Measurements from ENCODE around the gene CASK.
"Not testable (repeated sequence)": the region's sequence is repeated elsewhere in the genome, so short reads cannot be mapped to it uniquely, and the experiment has no call there.

The CASK gene

DNA sequence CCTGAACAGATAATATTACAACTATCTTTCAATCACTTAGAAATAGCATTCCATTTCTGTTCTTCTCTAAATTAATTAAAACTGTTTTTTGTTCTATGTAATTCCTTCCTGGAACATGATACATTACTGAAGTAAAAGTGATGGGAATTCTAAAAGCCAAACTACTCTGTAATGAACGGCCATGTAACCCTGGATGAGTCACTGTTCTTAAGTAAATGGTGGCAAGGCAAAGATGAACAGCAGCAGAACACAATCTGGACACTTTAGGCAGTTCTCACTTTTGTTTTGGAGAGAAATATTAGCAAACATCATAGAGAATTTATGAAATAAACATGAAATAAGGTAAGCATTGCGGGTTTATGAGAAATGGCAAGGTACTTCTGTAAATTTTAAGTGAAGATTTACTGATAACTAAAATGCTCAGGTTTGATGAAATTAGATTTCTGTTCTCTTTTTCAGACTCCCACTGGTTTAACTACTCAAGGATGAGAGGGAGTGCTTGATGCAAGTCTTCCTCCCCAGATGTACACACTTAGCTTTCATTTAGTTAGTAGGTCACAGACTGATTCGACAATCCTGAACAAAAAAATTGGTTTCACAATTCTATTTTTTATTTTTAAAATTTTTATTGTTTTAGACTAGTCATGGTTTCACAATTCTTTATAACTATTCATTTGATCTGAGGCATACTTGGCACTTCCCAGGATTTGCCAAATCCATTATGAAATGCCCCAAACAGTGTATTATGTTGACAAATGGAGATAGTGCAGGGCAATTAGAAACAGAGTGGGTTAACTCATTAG lies 200.3 kb downstream of the CASK start:
- DNase-seq, result no peak

DNA sequence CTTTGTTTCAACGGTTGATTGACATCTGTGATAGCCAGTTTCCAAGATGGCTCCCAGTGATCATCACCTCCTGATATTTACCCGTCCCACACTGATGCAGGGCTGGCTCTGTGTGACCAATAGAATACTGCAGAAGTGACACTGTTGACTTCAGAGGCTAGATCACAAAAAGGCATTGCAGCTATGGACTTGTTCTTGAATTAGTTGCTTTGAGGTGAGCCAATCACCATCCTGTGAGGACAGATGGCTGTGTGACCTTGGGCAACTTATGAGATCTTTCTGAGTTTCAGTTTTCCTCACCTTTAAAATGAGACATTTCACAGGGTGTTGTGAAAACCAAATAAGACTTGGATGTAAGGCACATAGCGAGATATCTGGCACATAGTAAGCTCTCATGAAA lies 201.1 kb downstream of the CASK start:
- no peak for DNase-seq

DNA sequence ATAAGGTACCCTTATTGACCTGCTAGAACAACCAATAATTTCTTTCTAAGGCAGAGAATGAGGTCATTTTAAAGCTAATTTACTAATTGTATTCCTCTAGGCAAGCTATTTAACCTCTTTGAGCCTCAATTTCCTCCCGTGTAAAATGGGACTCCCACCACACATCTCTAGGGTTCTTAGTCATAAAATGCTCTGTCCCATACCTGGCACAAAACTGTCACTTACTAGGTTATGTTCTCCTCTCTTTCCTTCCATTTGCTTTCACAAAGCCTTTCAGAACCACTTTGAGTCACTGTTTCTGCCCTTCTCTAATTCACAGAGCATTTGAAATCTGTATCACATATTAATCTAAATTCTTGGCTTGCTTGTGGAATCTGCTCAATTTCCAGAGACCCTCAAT lies 201.8 kb downstream of the CASK start:
- DNase-seq, result no peak

DNA sequence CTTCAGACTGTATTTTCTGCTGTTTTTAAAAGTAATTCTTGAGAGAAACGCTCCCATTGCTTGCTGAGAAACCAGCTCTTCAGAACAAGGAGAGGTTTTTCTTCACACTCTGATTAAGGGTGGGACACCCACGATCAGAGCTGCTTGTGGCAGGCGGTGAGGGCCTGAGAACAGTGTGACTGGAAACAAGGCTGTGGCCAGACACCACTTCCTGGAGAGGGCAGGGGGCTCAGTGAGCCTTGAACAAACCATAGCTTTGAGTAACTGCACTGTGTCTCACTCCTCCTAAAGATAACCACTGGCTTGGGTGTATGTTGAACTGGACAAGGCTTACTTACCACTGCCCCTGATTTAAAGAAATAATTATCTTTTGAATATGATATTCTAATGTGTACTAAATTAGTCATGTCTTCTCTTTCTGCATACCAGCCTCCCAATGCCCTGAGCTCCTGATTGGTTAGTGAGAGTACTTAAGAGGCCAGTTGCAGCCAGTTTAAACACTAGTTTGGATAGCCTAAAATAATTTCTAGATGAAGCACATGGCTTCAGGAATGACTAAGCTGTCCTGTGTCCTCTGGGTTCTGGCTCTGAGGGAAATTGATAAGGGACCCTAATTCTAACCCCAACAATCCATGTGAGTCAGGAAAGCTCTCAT lies 203.1 kb downstream of the CASK start:
- DNase-seq, result no peak

DNA sequence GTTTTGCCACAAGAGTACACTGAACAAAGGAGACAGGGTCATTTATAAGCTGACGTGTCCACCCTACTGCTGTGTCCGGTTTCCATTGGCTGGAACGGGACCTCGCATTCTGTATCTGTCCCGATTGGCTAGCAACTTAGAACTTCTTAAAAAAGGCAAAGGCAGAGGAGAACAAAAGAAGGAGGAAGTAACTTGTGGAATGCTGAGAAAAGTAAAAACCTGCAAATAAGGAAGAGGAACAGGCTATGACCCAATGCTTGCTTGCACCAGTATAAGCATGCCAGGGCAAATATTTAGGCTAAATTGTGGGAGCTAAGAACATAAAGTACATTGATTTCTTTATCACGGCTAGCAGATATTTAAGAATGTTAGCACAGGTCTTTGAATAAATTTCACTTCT lies 203.7 kb downstream of the CASK start:
- not testable (repeated sequence) for DNase-seq

GRCh38 chrX:41718481-41719235 lies 204.7 kb downstream of the CASK start:
- DNase-seq, result no peak

GRCh38 chrX:41716767-41717473 lies 206.4 kb downstream of the CASK start:
- DNase-seq, result no peak

DNA sequence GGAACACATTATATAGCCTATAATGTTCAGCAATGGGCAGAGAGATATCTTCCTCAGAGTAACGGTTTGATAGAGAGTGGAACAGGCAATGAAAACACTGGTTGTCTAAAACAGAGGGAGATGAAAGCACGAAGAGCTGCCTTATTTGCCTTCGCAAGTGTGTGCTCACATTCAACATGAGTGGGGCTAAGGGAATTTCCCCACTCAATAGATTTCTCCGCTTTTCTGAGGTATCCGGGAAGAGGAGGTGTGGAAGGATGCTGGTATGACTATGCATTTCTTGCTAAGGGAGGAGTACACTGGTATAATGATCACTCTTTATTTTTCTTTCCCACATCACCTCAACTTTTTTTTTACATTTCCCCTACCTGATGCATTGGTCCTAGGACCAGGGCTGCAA lies 207.1 kb downstream of the CASK start:
- DNase-seq, result no peak

GRCh38 chrX:41711021-41711667 lies 212.2 kb downstream of the CASK start:
- DNase-seq, result no peak

DNA sequence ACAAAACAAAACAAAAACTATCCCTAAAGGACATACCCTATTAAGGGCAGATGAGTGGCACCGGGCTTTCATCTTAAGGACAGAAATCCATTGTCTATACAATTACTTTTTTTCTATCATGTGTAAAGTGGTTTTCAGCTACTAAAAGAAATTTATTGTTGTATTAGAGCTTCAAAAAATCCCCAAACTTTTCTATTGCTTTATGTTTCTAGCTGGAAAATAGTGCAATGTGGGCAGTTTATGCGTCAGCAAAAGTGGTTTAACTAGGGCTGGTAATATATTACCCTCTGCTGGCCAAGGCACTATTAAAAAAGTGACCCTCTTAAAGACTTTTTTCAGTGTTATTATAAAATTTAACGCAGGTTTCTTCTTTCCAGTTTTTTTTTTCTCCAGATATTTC lies 214.9 kb downstream of the CASK start:
- no peak for DNase-seq

GRCh38 chrX:41707218-41707617 lies 216.1 kb downstream of the CASK start:
- DNase-seq, result no peak

GRCh38 chrX:41705680-41706374 lies 217.5 kb downstream of the CASK start:
- no peak for DNase-seq

- DNase-seq, result no peak
These were observed 218.3 kb downstream of the CASK start for GRCh38 chrX:41705042-41705441.

- no peak for DNase-seq
These were observed 219.8 kb downstream of the CASK start for GRCh38 chrX:41703574-41704029.

- no peak for DNase-seq
These were observed 227.9 kb downstream of the CASK start for GRCh38 chrX:41695426-41695825.

GRCh38 chrX:41693024-41693423 lies 230.3 kb downstream of the CASK start:
- no peak for DNase-seq

DNA sequence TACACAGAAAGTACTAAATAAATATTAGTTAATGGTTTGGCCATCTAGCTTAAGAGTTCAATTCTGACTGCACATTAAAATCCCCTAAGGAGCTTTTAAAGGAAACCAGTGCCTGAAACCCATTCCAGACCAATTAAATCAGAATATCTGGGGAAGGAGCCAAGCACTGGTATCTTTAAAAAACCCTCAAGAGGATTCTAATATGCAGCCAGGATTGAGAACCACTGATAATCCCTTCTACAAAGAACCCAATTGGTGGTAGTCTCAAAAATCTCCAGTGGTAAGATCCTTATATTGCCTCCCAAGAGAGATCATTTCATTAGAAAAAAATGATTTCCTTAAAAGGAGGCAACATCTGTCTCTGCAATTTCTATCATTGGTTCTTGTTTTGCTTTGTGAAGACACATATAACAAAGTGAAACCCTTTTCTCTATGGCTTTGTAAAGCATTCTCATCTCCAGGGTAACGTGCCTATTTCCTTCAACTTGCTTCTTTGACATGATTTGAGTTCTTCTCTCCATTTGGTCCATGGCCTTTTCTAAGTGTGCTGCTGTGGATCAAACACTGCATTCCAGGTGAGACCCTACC lies 231.1 kb downstream of the CASK start:
- DNase-seq, result no peak

- DNase-seq, result no peak
These were observed 233.6 kb downstream of the CASK start for GRCh38 chrX:41689711-41690110.

DNA sequence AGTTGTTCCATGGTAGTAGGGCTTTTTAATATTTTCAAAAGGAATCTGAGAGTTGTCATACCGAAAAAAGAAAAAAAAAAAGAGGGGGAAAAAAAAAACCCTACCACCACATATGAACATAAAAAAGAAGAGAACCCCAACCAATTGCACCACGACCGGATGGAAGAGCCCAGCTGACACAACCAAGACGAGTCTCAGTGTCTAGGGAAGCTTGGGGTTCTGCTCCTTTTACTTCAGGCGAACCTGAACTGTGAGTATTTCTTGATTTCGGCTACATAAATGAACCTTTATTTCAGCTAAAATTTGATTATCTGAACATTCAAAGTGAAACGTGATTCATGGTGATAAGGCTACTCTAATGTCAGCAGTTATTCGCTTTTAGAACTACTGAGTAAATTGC lies 234.5 kb downstream of the CASK start, which contains the start of gene GPR34:
Gene GPR34, plus strand, starts transcription at position 139 of the 400 bp plus-strand sequence. CDS start 6,661 bp downstream, outside the sequence.
- no peak for DNase-seq

GRCh38 chrX:41688156-41688555 lies 235.2 kb downstream of the CASK start:
- no peak for DNase-seq

DNA sequence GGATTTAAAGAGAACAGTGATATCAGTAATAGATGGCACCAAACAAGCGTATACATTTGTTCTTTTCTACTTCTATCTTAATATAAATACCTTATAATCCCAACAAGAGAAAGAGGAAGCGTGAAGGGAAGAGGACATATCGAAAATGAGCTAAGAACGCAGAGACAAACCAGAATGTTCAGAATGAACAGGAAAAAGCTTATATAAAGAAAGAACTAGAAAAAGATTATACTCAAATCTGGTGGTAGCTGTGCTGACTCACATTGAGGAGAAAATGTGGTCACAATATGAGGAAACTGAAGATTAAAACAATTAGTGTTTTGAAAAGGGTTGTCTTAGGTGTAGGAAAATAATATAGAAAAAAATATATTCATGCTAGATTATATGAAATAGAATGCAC lies 236.6 kb downstream of the CASK start:
- no peak for DNase-seq
